Right renal cortex interstitium (tissue), 3 donors: Measurements from ENCODE around the gene SLC17A4. TPM values are rescaled to one million over a fixed set of nuclear protein-coding genes. Genes with fewer than 3 reads are reported as not detected.

Experiments
- DNase-seq, 3 donors: peaks; one replicate each; pipeline ENCODE4 v3.0.0-alpha.2; 2013; ENCODE audit warnings: low read depth in 3 of 3, low spot score in 2 of 3
- polyA plus RNA-seq, 3 donors: library from polyadenylated mRNA; unstranded; fragments of 120-200 nt; gene quantifications; one replicate each; pipeline ENCODE4 v1.2.1, GENCODE V29; 2013; ENCODE audit not compliant: insufficient read length in 3 of 3

SLC17A4 gene
- polyA plus RNA-seq, 3 donors = 1.0 to 1.4 (median 1.3) TPM

GRCh38 chr6:25794784-25795183 lies 40.2 kb downstream of the SLC17A4 start:
- no peak for DNase-seq

- no peak for DNase-seq
Observed at GRCh38 chr6:25801436-25801835, 46.9 kb downstream of the SLC17A4 start.

- no peak for DNase-seq
Observed at GRCh38 chr6:25804804-25805203, 50.3 kb downstream of the SLC17A4 start.

- DNase-seq = no peak
Observed at GRCh38 chr6:25815194-25815593, 60.7 kb downstream of the SLC17A4 start.

GRCh38 chr6:25816252-25816651 lies 61.7 kb downstream of the SLC17A4 start:
- no peak for DNase-seq

GRCh38 chr6:25821341-25821740 lies 66.8 kb downstream of the SLC17A4 start:
- DNase-seq = no peak

- no peak for DNase-seq
Observed at GRCh38 chr6:25829375-25829774, 74.8 kb downstream of the SLC17A4 start.

GRCh38 chr6:25830458-25830857 lies 75.9 kb downstream of the SLC17A4 start:
- no peak for DNase-seq

Other genes starting within 250 kb of the SLC17A4 start
- under 1 TPM; 0.35 to 0.55 (median 0.44) TPM for gene SCGN, start 102.5 kb upstream of the SLC17A4 start, polyA plus RNA-seq
- gene SLC17A1, start 77.3 kb downstream of the SLC17A4 start, polyA plus RNA-seq = 10 to 100 TPM; 21.8 to 35.7 (median 33.5) TPM
- gene SLC17A3, start 119.5 kb downstream of the SLC17A4 start, polyA plus RNA-seq = 1 to 10 TPM in 1 of 3 donors, under 1 TPM in 2; 0.50 to 1.5 (median 0.96) TPM
- under 1 TPM; 0.35 to 0.74 (median 0.58) TPM for gene SLC17A2, start 175.9 kb downstream of the SLC17A4 start, polyA plus RNA-seq
- 10 to 100 TPM in 1 of 3 donors, 1 to 10 TPM in 2; 7.8 to 10.3 (median 10.0) TPM for gene TRIM38, start 208.1 kb downstream of the SLC17A4 start, polyA plus RNA-seq